ENCODE measurements around the gene NADK2. TPM values are rescaled to one million over a fixed set of nuclear protein-coding genes. Genes with fewer than 3 reads are reported as not detected.

Gene NADK2
- total RNA-seq, 1 experiment from 2014 or later, result 21.2 TPM

GRCh38 chr5:36147681-36148080 is 94.0 kb downstream of the NADK2 start:
- H3K79me2 ChIP-seq (ENCODE audit: insufficient read depth, low read length), result peaks cover 8% of the 10 kb centered on the region
- H2AFZ ChIP-seq (ENCODE audit: low read depth, low read length, poor library complexity, severe bottlenecking), result no peak overlapping the region
- H3K4me3 ChIP-seq (replicated peaks in 1 of 2; ENCODE audit: low read depth in 1 of 2, low read length in 2 of 2), result no peak overlapping the region
- no peak for TF ChIP-seq ELF1 (IDR thresholded peaks at IDR 0.05; ENCODE audit: borderline replicate concordance, low read depth)
- TF ChIP-seq CEBPB (IDR thresholded peaks at IDR 0.05; ENCODE audit: low read depth), result no peak
- TF ChIP-seq JUND (IDR thresholded peaks at IDR 0.05), result no peak
- TF ChIP-seq EZH2 (IDR thresholded peaks at IDR 0.05), result no peak
- no peak for TF ChIP-seq SIN3A (IDR thresholded peaks at IDR 0.05; ENCODE audit: low read depth)
- TF ChIP-seq ZBTB33 (IDR thresholded peaks at IDR 0.05; ENCODE audit: extremely low read depth, insufficient replicate concordance, low read length), result no peak
- TF ChIP-seq REST (IDR thresholded peaks at IDR 0.05; ENCODE audit: low read depth), result no peak
- no peak for TF ChIP-seq EGR1 (IDR thresholded peaks at IDR 0.05; ENCODE audit: low read depth)
- TF ChIP-seq ZNF274 (IDR thresholded peaks at IDR 0.05; ENCODE audit: low read depth, low read length), result no peak
- no peak for TF ChIP-seq POLR2A (IDR thresholded peaks at IDR 0.05; ENCODE audit: borderline replicate concordance, extremely low read depth, insufficient read depth, insufficient read length)
- TF ChIP-seq TCF7L2 (IDR thresholded peaks at IDR 0.05; ENCODE audit: borderline replicate concordance, extremely low read depth, insufficient read depth, insufficient read length), result no peak
- no peak for TF ChIP-seq CTCF (IDR thresholded peaks at IDR 0.05 in 2 of 3, conservative IDR thresholded peaks at IDR 0.05 in 1 of 3; ENCODE audit: borderline replicate concordance in 1 of 3, insufficient read depth in 1 of 3, low read depth in 2 of 3, low read length in 2 of 3)
- ATAC-seq (no peak), DNase-seq (ENCODE audit: low read depth, low spot score) (no peak)
- RAD21 ChIA-PET (ENCODE audit: low non-redundant PET in 1 of 2, low total read pairs in 2 of 2, uncharacterized antibody in 2 of 2, unreplicated experiment in 2 of 2), result no interaction called here
- H3K4me2 ChIP-seq (ENCODE audit: low read length), result no peak overlapping the region
- H3K27ac ChIP-seq (ENCODE audit: low read depth, low read length), result no peak overlapping the region
- BruUV-seq (replicated peaks), result no TSS peak
- H4K20me1 ChIP-seq (ENCODE audit: insufficient read depth), result no peaks in the 10 kb centered on the region
- H3K36me3 ChIP-seq (ENCODE audit: control insufficient read depth in 1 of 2, insufficient read depth in 2 of 2, low read length in 2 of 2), result no peaks in the 10 kb centered on the region
- POLR2A ChIA-PET, result no interaction called here
- H3K27me3 ChIP-seq (ENCODE audit: insufficient read depth, low read length), result no peaks in the 10 kb centered on the region
- CTCF ChIA-PET, result no interaction called here
- H3K9me2 ChIP-seq (ENCODE audit: insufficient read depth), result no peaks in the 10 kb centered on the region
- no peaks in the 10 kb centered on the region for H3K9me3 ChIP-seq (ENCODE audit: control insufficient read depth in 1 of 2, insufficient read depth in 1 of 2, low read depth in 1 of 2, low read length in 2 of 2)
- peaks cover 4 to 8% of the 10 kb centered on the region in 2 experiments; a peak in 3 of 4 replicates for H3K4me1 ChIP-seq (ENCODE audit: control insufficient read depth in 1 of 2, insufficient read depth in 2 of 2, low read length in 2 of 2)
- H3K9ac ChIP-seq (ENCODE audit: low read length), result no peak overlapping the region
- intact Hi-C loops (cut with micrococcal nuclease), result no loop called here

All from HCT116 (cell line).